ENCODE measurements around the gene MUC6. TPM values are rescaled to one million over a fixed set of nuclear protein-coding genes. Genes with fewer than 3 reads are reported as not detected.
"Not testable (repeated sequence)": the region's sequence is repeated elsewhere in the genome, so short reads cannot be mapped to it uniquely, and the experiment has no call there.

The MUC6 gene
- total RNA-seq, 1 experiment from 2014 or later, result not detected

DNA sequence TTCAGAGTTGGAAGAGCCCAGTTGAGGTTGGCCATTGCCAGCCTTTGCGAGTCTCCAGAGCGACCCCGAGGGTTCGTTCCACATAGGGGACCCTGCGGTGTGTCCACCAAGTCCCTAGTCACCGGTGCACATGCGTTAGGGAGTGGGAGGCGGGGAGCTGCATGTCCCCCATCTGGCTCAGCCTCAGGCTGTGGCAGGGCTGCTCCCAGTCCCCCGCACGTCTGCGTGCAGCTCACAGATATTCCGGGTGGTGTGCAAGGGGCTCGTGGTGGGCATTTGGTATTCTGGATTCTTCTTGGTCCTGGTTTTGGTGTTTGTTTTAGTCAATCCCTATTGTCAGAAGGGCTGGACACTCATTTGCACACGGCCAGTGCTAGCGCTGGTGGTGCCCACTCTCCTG lies 48.8 kb downstream of the MUC6 start:
- DNase-seq (ENCODE audit: low read depth), result no peak

- DNase-seq (ENCODE audit: low read depth), result no peak
Measured at GRCh38 chr11:986952-987305, 49.6 kb downstream of the MUC6 start.

GRCh38 chr11:986270-986951 lies 50.1 kb downstream of the MUC6 start:
- DNase-seq (ENCODE audit: low read depth), result no peak

- no peak for DNase-seq (ENCODE audit: low read depth)
Measured at GRCh38 chr11:985848-986247, 50.7 kb downstream of the MUC6 start.

DNA sequence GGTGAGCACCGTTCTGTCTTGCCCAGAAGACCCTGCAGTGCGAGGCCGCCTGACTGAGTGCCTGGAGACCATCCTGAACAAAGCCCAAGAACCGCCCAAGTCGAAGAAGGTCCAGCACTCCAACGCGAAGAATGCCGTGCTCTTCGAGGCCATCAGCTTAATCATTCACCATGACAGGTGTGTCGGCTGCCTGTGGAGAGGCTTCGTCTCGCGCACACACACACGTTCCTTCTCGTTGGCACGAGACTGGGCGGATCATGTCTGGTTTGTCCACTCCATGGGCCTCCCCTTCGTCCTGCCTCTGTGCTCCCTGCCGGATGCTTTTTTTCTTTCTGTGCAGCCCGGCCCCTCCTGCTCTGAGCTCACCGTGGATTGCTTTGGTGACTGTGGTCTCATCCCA lies 51.1 kb downstream of the MUC6 start:
- DNase-seq (ENCODE audit: low read depth), result no peak

DNA sequence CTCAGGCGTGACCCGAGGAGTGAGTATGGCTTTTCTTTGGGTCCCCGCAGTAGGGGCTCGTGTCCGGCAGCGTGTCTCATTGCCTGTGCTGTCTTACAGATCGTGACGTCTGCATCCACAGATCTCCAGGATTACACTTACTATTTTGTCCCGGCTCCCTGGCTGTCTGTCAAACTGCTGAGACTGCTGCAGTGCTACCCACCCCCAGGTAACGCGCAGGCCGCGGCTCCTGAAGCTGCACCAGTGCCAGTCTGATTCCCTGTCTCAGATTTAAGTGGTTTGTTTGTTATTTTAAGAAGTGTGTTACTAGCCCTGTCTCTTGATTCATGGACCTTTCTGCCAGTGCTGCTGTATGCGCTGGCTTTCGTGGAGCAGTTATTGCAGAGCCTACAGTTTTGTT lies 52.0 kb downstream of the MUC6 start:
- DNase-seq (ENCODE audit: low read depth), result no peak

GRCh38 chr11:981764-982163 lies 54.8 kb downstream of the MUC6 start:
- DNase-seq (ENCODE audit: low read depth), result no peak

DNA sequence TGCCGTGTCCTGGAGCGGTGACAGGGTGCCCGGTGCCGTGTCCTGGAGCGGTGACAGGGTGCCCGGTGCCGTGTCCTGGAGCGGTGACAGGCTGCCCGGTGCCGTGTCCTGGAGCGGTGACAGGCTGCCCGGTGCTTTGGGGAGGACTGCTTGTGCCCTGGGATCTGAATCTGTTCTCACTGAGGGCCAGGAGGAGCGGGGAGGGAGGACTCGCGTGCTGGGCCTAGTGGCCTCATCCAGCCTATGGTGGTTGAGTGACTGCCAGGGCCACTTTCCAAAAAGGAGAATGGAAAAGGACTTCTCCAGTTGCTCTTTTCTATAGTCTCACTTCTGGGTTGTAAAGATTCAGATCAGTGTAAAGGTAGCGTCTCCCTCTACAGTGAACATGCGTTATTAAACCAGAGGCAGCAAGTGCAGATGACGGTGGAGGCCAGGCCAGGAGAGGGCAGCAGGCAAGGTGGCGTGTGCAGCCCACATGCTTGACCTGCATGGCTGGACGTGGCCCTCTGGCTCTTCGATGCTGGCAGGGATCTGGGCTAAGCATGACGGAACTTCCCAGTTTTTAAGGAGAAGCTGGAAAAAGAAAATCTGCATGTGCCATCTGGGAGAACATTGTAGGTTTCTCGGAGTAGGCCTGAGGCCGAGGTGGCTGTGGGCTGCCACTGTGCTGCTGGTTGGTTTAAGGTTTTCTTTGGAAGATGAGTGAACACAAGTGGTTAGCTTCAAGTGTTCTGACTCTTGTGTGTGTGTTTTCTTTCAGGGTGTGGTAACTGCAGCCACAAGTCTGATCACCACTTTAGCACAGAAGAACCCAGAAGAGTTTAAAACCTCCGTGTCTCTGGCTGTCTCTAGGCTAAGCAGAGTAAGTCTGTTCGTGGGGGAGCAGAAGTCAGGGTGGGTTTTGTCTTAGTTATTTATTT lies 55.8 kb downstream of the MUC6 start:
- DNase-seq (ENCODE audit: low read depth), result no peak

GRCh38 chr11:978781-979180 lies 57.7 kb downstream of the MUC6 start:
- no peak for DNase-seq (ENCODE audit: low read depth)

- DNase-seq (ENCODE audit: low read depth), result no peak
Measured at GRCh38 chr11:977830-978720, 58.4 kb downstream of the MUC6 start.

DNA sequence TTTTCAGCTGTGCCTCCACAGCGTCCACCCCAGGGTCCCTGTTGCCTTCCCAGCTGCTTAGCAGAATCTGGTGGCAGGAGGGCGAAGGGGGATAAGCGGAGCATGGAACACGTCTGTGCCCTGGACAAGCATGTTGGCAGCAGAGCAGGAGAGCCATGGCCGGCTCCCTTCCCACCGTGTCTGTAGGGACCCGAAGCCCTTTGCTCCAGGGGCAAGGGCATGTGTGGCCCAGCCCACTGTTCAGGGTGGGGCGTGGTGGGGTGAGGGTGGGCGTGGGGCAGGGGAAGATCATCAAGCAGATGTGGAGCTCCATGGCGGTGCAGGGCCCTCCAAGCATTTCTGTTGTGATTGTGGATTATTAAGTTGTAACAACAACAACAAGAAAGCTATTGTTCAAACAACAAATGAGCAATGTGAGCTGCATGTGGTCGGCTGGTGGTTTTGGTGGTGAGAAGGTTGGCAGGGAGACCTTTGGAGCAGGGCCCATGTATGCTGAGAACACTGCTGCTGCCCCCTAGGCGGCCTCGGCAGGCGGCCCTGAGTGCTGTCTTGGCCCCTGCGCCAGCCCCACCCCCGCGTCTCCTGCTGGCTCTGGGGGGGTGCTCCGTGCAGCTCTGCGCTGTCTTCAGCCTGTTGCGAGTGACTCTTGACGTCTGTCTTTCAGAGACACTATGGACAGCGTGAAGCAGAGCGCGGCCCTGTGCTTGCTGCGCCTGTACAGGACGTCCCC lies 59.9 kb downstream of the MUC6 start:
- peak; percentile 77 for DNase-seq (ENCODE audit: low read depth)

DNA sequence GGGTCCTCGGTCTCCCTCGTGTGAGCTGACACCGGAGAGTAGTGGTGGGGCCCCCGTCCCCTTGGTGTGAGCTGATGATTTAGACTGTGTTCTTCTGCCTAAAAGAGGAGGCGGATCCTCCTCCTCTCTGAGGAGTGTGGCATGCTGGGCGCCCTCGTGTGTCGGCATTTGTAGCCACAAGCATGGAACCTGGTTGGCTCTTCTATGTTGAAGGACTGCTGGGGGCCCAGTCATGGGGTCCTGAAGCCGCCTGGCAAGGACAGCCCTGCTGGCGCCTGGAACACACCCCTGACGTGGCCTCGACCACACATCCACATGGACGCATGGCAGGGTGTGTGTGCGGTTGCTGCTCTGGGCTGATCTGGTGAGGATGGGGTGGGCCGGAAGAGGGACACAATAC lies 60.7 kb downstream of the MUC6 start:
- peak; percentile 37 for DNase-seq (ENCODE audit: low read depth)

- not testable (repeated sequence) for DNase-seq (ENCODE audit: low read depth)
Measured at GRCh38 chr11:975376-975775, 61.1 kb downstream of the MUC6 start.

- DNase-seq (ENCODE audit: low read depth), result no peak
Measured at GRCh38 chr11:973237-973636, 63.3 kb downstream of the MUC6 start.

DNA sequence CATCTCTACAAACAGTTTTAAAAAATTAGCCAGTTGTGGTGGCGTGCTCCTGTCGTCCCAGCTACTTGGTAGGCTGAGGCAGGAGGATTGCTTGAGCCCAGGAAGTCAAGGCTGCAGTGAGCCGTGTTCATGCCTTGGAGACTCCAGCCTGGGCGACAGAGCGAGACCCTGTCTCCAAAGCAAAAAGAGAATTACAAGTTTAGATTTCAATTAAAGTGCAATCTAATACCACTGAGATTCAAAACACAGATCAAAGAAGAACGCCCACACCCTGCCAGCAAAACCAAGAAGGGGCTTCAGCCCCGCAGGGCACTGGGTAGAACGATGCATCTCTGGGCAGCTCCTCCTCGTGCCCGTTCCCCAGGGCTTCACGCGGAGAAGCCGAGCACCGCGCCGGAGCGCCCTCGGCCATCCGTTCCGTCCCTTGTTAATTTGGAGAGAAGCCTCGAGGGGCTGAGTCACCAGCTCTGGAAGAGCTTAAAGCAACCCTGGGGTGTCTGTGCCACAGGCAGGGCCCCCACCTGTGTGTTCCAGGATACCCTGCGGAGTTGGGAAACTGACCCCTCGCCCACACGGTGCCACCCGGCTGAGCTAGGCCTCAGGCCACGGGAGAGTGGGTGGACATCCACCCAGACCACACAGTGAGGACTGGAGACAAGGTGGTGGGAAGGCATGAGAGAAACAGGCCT lies 63.9 kb downstream of the MUC6 start:
- DNase-seq (ENCODE audit: low read depth), result no peak

- no peak for DNase-seq (ENCODE audit: low read depth)
Measured at GRCh38 chr11:971731-972365, 64.7 kb downstream of the MUC6 start.

GRCh38 chr11:971092-971690 lies 65.3 kb downstream of the MUC6 start:
- DNase-seq (ENCODE audit: low read depth), result no peak

- DNase-seq (ENCODE audit: low read depth), result no peak
Measured at GRCh38 chr11:970319-970871, 66.1 kb downstream of the MUC6 start.

- DNase-seq (ENCODE audit: low read depth), result no peak
Measured at GRCh38 chr11:969651-970205, 66.8 kb downstream of the MUC6 start.
